HG03558 (cell line): ENCODE measurements around the gene ABCA2.
A peak's percentile ranks its signal among the peaks of the same experiment; 100 is the strongest.

Experiments used
- ATAC-seq: cut with Tn5 transposase; IDR thresholded peaks from one replicate; pipeline ENCODE4 v1.9.1; 2021; ENCODE audit warnings: moderate number of reproducible peaks; ENCODE audit not compliant: unreplicated experiment; ENCODE audit errors: extremely low read depth

ABCA2 gene

DNA sequence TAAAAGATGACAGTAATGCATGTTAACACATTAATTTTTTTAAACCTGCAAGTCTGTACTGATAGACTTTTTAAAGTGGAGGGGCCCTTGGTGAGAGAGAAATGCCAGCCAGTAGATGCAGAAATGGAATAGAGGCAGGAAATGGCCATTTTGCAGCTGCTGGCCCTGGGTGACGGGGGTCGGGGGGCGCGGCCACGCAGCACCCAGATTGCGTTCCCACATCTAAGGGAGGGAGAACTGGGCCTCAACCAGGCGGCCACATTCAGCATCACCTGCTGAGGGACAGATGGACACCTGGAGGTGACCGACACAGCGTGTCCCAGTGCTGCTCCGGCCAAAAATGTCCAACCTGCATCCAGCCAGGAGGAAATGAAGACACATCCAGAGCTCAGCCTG is 25.4 kb downstream of the ABCA2 start:
- no peak for ATAC-seq

DNA sequence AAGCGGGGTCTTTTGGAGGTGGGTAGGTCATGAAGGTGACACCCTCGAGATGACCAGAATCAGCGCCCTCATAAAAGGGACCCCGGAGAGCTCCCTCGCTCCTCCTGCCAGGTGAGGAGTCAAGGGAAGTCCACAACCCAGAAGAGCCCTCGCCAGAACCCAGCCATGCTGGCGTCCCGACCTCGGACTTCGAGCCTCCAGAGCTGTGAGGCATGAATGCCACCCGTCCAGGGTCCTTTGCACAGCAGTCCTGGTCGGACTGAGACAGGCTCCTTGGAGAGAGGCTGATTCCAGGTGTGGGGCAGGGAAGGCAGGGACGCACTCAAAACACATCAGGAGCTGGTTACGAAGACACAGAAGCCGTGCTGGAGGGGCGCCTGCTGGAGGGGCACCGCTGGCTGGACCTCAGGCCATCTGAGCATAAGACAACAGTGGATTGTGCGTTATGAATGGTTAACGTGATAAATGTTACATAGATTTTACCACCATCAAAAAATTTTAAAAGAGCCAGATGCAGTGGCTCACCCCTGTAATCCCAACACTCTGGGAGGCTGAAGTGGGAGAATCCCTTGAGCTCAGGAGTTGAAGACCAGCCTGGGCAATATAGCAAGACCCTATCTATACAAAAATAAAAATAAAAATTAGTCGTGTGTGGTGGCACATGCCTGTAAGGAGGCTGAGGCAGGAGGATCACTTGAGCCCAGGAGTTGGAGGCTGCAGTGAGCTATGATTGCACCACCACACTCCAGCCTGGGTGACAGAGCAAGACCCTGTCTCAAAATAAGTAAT is 26.0 kb downstream of the ABCA2 start:
- no peak for ATAC-seq

DNA sequence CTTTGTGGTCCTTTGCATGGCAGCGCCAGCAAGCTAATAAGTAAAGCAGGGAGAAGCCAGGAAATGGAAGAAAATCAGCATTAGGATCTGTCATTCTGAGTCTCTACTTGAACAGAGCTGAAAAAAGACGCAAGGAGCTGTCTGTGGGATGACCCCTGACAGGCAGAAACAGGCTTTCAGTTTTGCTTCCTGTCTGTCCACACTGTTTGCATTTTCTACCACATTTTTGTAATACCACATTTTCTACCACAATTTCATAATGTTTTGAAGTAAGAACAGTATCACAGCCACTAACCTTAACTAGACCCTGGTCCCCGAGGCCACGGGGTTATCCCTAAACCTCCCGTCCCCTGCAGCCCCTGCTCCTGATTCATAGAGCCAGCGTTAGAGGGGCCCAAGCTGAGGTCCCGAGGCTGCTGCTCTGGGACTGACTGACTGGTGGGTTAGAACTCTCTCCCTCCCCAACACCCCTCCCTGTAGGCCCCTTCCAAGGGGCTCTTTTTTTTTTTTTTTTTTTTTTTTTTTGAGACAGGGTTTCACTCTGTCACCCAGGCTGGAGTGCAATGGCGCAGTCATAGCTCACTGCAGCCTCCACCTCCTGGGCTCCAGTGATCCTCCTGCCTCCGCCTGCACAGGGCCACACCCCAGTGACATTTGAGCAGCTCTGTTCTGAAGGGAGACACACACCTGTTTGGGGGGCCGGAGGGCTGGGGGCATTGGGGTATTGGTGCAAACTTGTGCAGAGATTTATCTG is 27.7 kb downstream of the ABCA2 start:
- no peak for ATAC-seq

- no peak for ATAC-seq
These were observed 30.2 kb downstream of the ABCA2 start for GRCh38 chr9:136997830-136998234.

- ATAC-seq, result no peak
These were observed 30.7 kb downstream of the ABCA2 start for GRCh38 chr9:136997371-136997770.

- no peak for ATAC-seq
These were observed 31.4 kb downstream of the ABCA2 start, which contains the start of gene CLIC3 for GRCh38 chr9:136996361-136997292. TSS of gene CLIC3 (minus strand) at chr9:136996568. CDS start at chr9:136996543, 25 bp downstream.

- ATAC-seq, result no peak
These were observed 32.2 kb downstream of the ABCA2 start for GRCh38 chr9:136995772-136996311.

GRCh38 chr9:136995362-136995761 is 32.7 kb downstream of the ABCA2 start:
- ATAC-seq, result no peak

GRCh38 chr9:136994888-136995230 is 33.2 kb downstream of the ABCA2 start:
- no peak for ATAC-seq

GRCh38 chr9:136994180-136994887 is 33.7 kb downstream of the ABCA2 start:
- ATAC-seq, result no peak

- no peak for ATAC-seq
These were observed 35.1 kb downstream of the ABCA2 start for GRCh38 chr9:136992819-136993369.

DNA sequence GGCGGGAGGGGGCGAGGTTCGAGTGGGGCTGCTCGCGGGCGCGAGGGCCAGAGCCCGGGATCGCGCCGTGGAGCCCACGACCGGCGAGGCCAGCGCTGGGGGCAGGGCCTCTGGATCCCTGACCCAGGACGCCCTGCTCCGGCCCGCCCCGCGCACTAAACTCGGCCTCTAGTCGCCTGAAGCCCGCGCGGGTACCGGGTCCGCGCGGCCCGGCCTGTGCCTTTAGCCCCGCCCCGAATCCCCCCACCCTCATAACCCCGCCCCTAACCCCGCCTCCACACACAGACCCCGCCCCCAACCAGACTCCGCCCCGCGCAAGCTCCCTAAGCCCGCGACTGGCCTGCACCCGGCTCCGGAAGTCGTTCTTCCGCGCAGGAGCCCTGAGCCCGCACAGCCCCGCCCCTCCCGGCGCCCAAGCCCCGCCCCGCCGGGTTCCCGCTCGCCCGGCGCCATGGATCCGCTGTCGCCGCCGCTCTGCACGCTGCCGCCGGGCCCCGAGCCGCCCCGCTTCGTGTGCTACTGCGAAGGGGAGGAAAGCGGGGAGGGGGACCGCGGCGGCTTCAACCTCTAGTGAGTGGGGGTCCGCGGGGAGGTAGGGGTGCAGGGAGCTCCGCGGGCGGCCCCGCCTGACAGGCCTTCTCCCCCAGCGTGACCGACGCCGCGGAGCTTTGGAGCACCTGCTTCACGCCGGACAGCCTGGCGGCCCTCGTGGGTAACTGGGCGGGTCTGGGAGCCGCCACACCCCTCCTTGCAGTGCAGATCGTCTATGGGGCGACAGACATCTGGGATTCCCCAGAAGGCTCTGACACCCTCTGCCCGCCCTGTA is 35.8 kb downstream of the ABCA2 start, which contains the start of gene PAXX:
TSS of gene PAXX (plus strand) at position 430 of the 826 bp plus-strand sequence. CDS start at position 452, 22 bp downstream.
- ATAC-seq, result peak; percentile 61

DNA sequence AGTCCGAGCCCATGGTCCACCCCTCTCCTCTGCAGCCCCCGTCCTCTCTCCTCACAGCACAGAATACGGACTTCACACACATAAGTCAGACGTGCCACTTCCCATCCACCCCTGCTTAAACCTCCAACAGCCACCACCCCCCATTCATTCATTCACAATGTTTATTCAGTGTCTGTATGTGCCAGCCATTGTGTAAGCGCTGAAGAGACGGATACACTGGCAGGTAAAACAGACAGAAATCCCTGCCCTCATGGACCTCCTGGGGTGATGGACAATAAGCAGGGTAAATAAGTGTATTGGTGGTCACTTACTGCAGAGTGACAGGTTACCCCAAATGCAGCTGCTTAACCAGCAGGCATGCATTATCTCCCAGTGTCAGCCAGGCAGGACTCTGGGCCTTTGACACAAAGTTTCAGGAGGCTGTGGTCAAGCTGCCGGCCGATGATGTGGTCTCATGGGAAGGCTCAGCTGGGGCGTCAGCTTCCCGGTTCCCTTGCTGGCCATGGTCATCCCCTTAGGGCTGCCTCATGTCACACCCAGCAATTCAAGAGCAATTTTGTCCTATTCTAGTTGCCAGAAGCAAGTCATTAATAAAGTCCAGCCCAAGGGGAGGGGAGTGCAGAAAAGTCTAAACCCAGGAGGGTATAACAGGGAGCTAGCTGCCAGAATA is 37.7 kb downstream of the ABCA2 start:
- no peak for ATAC-seq

DNA sequence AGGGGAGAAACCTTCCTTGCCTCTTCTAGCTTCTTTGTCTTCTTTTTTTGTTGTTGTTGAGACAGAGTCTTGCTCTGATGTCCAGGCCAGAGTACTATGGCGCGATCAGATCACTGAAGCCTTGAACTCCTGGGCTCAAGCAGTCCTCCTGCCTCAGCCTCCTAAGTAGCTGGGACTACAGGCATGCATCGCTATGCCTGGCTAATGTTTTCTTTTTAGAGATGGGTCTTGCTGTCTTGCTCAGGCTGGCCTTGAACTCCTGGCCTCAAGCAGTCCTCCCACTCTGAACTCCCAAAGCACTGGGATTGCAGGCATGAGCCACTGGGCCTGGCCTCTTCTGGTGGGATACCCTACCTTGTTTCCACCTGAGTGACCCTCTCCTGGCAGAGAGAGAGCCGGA is 39.2 kb downstream of the ABCA2 start:
- ATAC-seq, result no peak

DNA sequence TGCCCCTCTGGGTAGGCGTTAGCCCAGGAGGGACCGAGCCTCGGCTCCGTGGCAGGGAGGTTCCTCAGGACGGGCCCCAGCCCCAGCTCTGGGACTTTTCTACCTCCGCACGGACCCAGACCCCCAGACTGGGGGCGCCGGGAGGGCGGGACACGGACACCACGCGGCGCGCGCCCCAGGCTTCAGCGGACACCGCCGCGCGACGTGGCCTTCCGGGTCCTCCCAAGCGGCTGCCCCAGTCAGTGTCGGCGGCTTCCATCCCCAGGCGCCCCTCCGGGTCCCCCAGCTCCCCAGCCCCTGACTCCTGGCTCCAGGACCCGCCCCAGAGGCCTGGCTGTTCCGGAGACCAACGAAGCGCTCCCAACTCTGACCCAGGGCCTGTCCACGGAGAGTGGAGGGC is 42.2 kb downstream of the ABCA2 start:
- ATAC-seq, result no peak

DNA sequence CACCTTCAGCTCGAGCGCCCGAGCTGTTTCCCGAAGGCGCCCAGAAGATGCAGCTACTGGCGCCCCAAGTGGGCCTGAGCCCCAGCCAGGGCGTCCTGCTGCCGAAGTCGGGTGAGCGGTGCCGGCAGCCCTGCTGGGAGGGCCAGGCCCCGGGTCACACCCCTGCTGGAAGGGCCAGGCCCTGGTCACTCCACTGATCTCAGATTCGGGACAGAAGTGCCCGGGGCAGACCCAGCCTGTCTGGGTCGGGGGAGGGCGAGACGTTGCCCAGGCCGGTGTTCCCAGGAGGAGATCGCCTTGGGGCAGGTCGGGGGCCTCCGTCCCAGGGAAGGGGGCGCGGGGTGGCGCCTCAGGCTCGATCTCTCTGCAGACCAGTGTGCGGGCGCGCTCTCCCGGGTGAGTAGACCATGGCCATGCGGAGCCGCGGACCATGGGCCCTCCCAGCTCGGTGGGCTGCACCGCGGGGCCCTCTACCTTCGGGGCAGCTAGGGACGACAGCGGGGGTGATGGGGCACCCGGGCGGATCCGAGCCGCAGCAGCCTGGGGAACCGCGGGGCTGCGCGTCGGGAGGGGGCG is 42.9 kb downstream of the ABCA2 start:
- ATAC-seq, result no peak

DNA sequence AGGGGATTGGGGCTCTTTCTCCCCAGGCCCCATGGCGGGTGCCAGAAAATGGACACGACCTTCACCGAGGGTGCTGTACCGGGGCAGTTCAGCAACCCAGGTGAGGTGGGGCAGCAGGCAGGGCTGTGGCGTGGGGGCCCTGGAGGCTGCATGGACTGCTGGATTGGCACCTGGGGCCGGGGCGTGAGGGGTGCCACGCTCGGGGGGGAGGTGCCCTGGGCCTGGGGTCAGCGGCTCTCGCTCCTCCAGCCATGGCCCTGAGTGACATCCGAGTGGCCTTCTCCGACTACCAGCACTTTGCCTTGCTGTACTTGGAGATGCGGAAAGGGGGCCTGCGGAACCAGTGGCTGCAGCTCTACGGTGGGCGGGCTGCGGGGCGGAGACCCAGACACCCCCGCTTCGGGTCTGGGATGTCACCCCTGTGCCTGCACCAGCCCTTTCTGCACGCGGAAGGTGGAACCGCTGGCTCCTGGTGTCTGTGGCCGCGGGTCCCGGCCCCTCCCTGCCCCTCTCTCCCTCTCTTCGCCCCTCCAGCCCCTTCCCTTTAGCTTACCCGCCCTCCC is 43.5 kb downstream of the ABCA2 start:
- no peak for ATAC-seq
